Neuronal stem cell (in vitro differentiated cells): ENCODE measurements around the gene CLEC10A.
"Not testable (repeated sequence)": the region's sequence is repeated elsewhere in the genome, so short reads cannot be mapped to it uniquely, and the experiment has no call there.

Experiments
- DNase-seq: peaks from one replicate; pipeline ENCODE4 v3.0.0-alpha.2; 2013; ENCODE audit warnings: low spot score
- H2AFZ ChIP-seq: one replicate; pipeline ENCODE4 v1.6.1; 2013; ENCODE audit warnings: mild to moderate bottlenecking, low read length, inconsistent platforms
- H2AK5ac ChIP-seq: 2 replicates; pipeline ENCODE4 v1.6.1; 2013; ENCODE audit warnings: low read depth, mild to moderate bottlenecking, inconsistent platforms, low read length, moderate library complexity, mixed read lengths
- H2BK120ac ChIP-seq: 2 replicates; pipeline ENCODE4 v1.6.1; 2013; ENCODE audit warnings: low read depth, mild to moderate bottlenecking, inconsistent platforms, low read length, moderate library complexity, mixed read lengths
- H2BK12ac ChIP-seq: one replicate; pipeline ENCODE4 v1.6.1; 2013; ENCODE audit warnings: low read length, inconsistent platforms
- H2BK15ac ChIP-seq: 2 replicates; pipeline ENCODE4 v1.6.1; 2013; ENCODE audit warnings: mild to moderate bottlenecking, low read length, inconsistent platforms, mixed read lengths
- H2BK5ac ChIP-seq: one replicate; pipeline ENCODE4 v1.6.1; 2013; ENCODE audit warnings: inconsistent platforms, mild to moderate bottlenecking, low read length, moderate library complexity
- H3K14ac ChIP-seq: one replicate; pipeline ENCODE4 v1.6.1; 2013; ENCODE audit warnings: low read length, inconsistent platforms
- H3K18ac ChIP-seq: 2 replicates; pipeline ENCODE4 v1.6.1; 2013; ENCODE audit warnings: low read length, inconsistent platforms
- H3K23ac ChIP-seq: 2 replicates; pipeline ENCODE4 v1.6.1; 2013; ENCODE audit warnings: low read depth, mild to moderate bottlenecking, mixed read lengths, low read length, inconsistent platforms; ENCODE audit not compliant: poor library complexity
- H3K27ac ChIP-seq: replicated peaks from 3 replicates; pipeline ENCODE4 v1.5.1; 2013; ENCODE audit warnings: low read length, inconsistent platforms
- H3K27me3 ChIP-seq, 3 experiments: 2 replicates each; pipeline ENCODE4 v1.6.1; 2013; ENCODE audit warnings: low read length in 3 of 3, mild to moderate bottlenecking in 2 of 3, inconsistent platforms in 1 of 3, low read depth in 1 of 3, mixed read lengths in 1 of 3, moderate library complexity in 1 of 3; ENCODE audit not compliant: control insufficient read depth in 3 of 3, insufficient read depth in 3 of 3
- H3K36me3 ChIP-seq, 2 donors: replicated peaks in 1 of 2; 2 replicates each; pipeline ENCODE4 v1.6.1; 2013; ENCODE audit warnings: low read length in 2 of 2; ENCODE audit not compliant: control insufficient read depth in 2 of 2, insufficient read depth in 2 of 2
- H3K4ac ChIP-seq: 2 replicates; pipeline ENCODE4 v1.6.1; 2013; ENCODE audit warnings: inconsistent platforms, mild to moderate bottlenecking, low read length, moderate library complexity
- H3K4me1 ChIP-seq, 2 donors: 1 replicate in 1 of 2; 2 replicates in 1 of 2; pipeline ENCODE4 v1.6.1; 2013; ENCODE audit warnings: low read length in 2 of 2, low read depth in 1 of 2; ENCODE audit not compliant: control insufficient read depth in 2 of 2, insufficient read depth in 1 of 2
- H3K4me2 ChIP-seq: one replicate; pipeline ENCODE4 v1.6.1; 2013; ENCODE audit warnings: mild to moderate bottlenecking, low read length, inconsistent platforms; ENCODE audit not compliant: insufficient read depth, poor library complexity, severe bottlenecking
- H3K4me3 ChIP-seq, 2 donors: 2 replicates each; pipeline ENCODE4 v1.5.1; 2013; ENCODE audit warnings: low read length in 2 of 2, mild to moderate bottlenecking in 2 of 2, inconsistent platforms in 1 of 2, moderate library complexity in 1 of 2
- H3K79me1 ChIP-seq: one replicate; pipeline ENCODE4 v1.6.1; 2013; ENCODE audit warnings: low read depth, mild to moderate bottlenecking, inconsistent platforms, low read length, moderate library complexity
- H3K9ac ChIP-seq: one replicate; pipeline ENCODE4 v1.6.1; 2013; ENCODE audit warnings: mild to moderate bottlenecking, low read depth, low read length, inconsistent platforms; ENCODE audit not compliant: poor library complexity
- H3K9me3 ChIP-seq, 2 donors: replicated peaks in 1 of 2; 2 replicates each; pipeline versions ENCODE3 to v1.6.1; 2013; ENCODE audit warnings: low read length in 2 of 2, mild to moderate bottlenecking in 2 of 2, inconsistent platforms in 1 of 2, low read depth in 1 of 2, mixed read lengths in 1 of 2, moderate library complexity in 1 of 2; ENCODE audit not compliant: control insufficient read depth in 2 of 2, insufficient read depth in 1 of 2
- H4K8ac ChIP-seq: one replicate; pipeline ENCODE4 v1.6.1; 2013; ENCODE audit warnings: low read depth, mild to moderate bottlenecking, inconsistent platforms, low read length, moderate library complexity
- H4K91ac ChIP-seq: one replicate; pipeline ENCODE4 v1.6.1; 2013; ENCODE audit warnings: low read length, low read depth, mild to moderate bottlenecking, inconsistent platforms; ENCODE audit not compliant: poor library complexity
- WGBS, 2 donors: extraction: QIAGEN DNeasy Blood & Tissue Kit; methylation state at CpG; one replicate each; pipeline ENCODE4 v1.1.7; 2013; ENCODE audit warnings: missing lambda C conversion rate in 2 of 2, mixed read lengths in 1 of 2; ENCODE audit not compliant: insufficient read length in 2 of 2, insufficient replicate concordance in 1 of 2; ENCODE audit errors: extremely low coverage in 2 of 2; 5-methylcytosine and 5-hydroxymethylcytosine counted together

The CLEC10A gene

DNA sequence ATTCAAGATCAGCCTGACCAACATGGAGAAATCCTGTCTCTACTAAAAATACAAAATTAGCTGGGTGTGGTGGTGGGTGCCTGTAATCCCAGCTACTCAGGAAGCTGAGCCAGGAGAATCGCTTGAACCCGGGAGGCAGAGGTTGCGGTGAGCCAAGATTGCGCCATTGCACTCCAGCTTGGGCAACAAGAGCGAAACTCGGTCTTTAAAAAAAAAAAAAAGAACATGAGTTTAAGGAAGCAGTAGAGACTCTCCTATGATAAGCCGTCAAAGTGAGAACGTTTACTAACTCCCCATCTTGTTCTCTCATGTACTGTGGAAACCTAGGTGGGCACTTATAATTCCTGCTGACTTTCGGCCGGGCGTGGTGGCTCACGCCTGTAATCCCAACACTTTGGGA is 40.6 kb upstream of the CLEC10A start:
- not testable (repeated sequence) for H3K27ac ChIP-seq, H3K4me3 ChIP-seq, H2BK120ac ChIP-seq, DNase-seq, H3K9me3 ChIP-seq, H3K27me3 ChIP-seq, H3K4me2 ChIP-seq, H2BK12ac ChIP-seq, H3K14ac ChIP-seq, H2AK5ac ChIP-seq, H2BK15ac ChIP-seq, H3K36me3 ChIP-seq, H4K91ac ChIP-seq, H3K79me1 ChIP-seq, H3K18ac ChIP-seq, H3K23ac ChIP-seq, H3K4me1 ChIP-seq, H2AFZ ChIP-seq, H3K4ac ChIP-seq, H4K8ac ChIP-seq, H3K9ac ChIP-seq, H2BK5ac ChIP-seq
- WGBS, 2 donors, result no CpG with 5 or more reads among the region's 12 CpGs

DNA sequence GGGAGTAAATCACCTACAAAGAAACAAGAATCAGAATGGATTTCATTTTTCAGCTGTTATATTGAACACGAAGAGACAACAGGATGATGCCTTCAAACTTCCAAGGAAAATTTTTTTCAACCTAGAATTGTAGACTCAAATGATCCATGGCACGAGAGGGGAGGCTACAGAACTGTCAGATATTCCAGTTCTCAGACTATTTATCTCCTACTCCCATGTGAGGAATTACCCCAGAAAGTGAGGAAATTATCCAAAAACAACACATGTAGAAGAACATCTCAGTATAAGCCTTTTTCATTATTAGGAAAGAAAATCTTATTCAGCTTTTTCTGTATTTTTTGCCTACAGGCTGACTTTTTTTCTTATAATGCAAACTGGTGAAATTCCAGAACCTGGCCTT is 40.1 kb upstream of the CLEC10A start:
- no CpG with 5 or more reads among the region's 2 CpGs for WGBS, 2 donors

DNA sequence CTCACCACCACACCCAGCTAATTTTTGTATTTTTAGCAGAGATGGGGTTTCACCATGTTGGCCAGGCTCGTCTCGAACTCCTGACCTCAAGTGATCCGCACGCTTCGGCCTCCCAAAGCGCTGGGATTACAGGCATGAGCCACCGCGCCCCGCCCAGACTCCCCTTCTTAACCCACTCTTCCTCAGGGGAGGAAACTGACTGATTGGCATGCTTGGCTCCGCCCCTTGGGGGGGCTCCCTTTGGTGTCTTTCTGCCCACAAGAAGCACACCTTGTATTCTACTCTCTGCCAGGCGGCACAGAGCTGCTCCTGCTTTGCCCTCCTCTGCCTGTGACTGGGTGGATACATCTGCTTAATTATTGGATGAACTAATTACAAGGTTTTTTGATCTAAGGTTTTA is 39.3 kb upstream of the CLEC10A start:
- no CpG with 5 or more reads among the region's 11 CpGs for WGBS, 2 donors
- H2BK12ac ChIP-seq, result no peak overlapping the region

More for the DNA sequence above, 40.1 kb upstream of the CLEC10A start:
- Histone ChIP-seq H3K9ac (no peak overlapping the region), H3K4me1 (peaks cover 0 to 10% of the 10 kb centered on the region in 2 donors), H3K4ac (no peak overlapping the region), H3K4me2 (no peak overlapping the region), H2BK12ac (no peak overlapping the region), H3K9me3 (peaks cover 0 to 3% of the 10 kb centered on the region in 2 donors), H2BK5ac (no peak overlapping the region), H3K79me1 (no peaks in the 10 kb centered on the region), H3K4me3 (no peak overlapping the region), H3K27ac (no peak overlapping the region), H2BK120ac (no peak overlapping the region), H4K8ac (no peak overlapping the region), H3K23ac (no peak overlapping the region), H3K36me3 (no peaks in the 10 kb centered on the region), H2AFZ (no peak overlapping the region), H2BK15ac (no peak overlapping the region), H2AK5ac (no peak overlapping the region), H3K18ac (no peak overlapping the region), H3K14ac (no peak overlapping the region), H4K91ac (no peak overlapping the region), H3K27me3 (no peaks in the 10 kb centered on the region)
- DNase-seq, result no peak

DNA sequence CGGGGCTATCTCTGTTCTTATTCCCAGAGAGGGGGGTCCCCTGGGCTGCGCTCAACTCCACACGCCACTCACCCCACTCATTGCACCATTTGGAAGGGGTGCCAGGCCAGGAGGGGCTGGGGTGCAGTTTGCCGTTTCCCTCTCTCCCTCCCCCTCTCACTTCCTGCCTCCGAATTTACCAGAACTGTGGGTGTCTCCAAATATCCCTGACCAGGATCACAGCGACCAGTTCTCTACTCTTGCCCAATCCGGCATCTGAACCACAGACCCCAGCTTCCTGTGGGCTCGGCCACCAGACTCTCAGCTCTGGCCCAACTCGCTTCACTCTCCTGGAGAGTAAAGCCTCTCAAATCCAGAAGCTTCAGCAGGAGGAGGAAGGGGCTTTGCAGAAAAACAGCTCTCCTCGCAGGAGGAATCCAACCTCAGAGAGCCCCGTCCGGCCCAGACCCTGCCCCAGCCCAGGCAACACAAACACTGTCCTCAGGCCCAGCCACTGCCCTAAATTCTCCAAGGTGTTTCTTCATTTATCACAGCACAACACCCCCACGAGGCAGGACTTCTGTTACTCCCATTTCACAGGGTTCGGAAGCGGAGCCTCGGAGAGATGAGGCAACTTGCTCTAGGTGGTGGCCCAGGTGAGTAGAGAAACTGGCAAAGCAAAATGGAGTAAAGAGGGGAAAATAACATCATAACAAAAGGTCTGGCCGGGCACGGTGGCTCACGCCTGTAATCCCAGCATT is 35.0 kb upstream of the CLEC10A start:
- Histone ChIP-seq H2AFZ (no peak overlapping the region), H3K27ac (no peak overlapping the region), H2BK120ac (no peak overlapping the region), H4K91ac (no peak overlapping the region), H2AK5ac (peak overlapping the region; percentile 75), H2BK5ac (no peak overlapping the region), H3K4me3 (no peak overlapping the region), H3K4me1 (peaks cover 0 to 14% of the 10 kb centered on the region in 2 donors), H3K36me3 (no peaks in the 10 kb centered on the region), H2BK12ac (no peak overlapping the region), H3K23ac (no peak overlapping the region), H3K4ac (no peak overlapping the region), H3K27me3 (no peaks in the 10 kb centered on the region), H3K9ac (no peak overlapping the region), H3K4me2 (no peak overlapping the region), H4K8ac (no peak overlapping the region), H3K9me3 (peaks cover 3 to 5% of the 10 kb centered on the region in 2 donors), H3K79me1 (no peaks in the 10 kb centered on the region), H2BK15ac (no peak overlapping the region), H3K18ac (no peak overlapping the region), H3K14ac (no peak overlapping the region)
- no CpG with 5 or more reads among the region's 19 CpGs for WGBS, 2 donors
- DNase-seq, result no peak

More for the DNA sequence above, 39.3 kb upstream of the CLEC10A start:
- no peak overlapping the region for H3K4me2 ChIP-seq
- H2BK15ac ChIP-seq, result no peak overlapping the region
- peaks cover 0 to 3% of the 10 kb centered on the region in 2 donors for H3K9me3 ChIP-seq
- no peak overlapping the region for H3K18ac ChIP-seq
- no peaks in the 10 kb centered on the region for H3K79me1 ChIP-seq
- H2AFZ ChIP-seq, result no peak overlapping the region
- H3K4me3 ChIP-seq, result no peak overlapping the region
- no peak overlapping the region for H2AK5ac ChIP-seq
- no peak overlapping the region for H4K8ac ChIP-seq
- DNase-seq, result no peak
- H3K4ac ChIP-seq, result no peak overlapping the region
- no peaks in the 10 kb centered on the region for H3K27me3 ChIP-seq
- no peak overlapping the region for H2BK120ac ChIP-seq
- no peak overlapping the region for H3K23ac ChIP-seq
- H3K4me1 ChIP-seq, result peaks cover 0 to 12% of the 10 kb centered on the region in 2 donors
- H3K9ac ChIP-seq, result no peak overlapping the region
- H3K14ac ChIP-seq, result no peak overlapping the region
- no peak overlapping the region for H4K91ac ChIP-seq
- H2BK5ac ChIP-seq, result no peak overlapping the region
- H3K36me3 ChIP-seq, result no peaks in the 10 kb centered on the region
- H3K27ac ChIP-seq, result no peak overlapping the region
